HG03521 (cell line): Measurements from ENCODE around the gene RAI2.

Source experiments
- ATAC-seq: cut with Tn5 transposase; IDR thresholded peaks from one replicate; pipeline ENCODE4 v1.9.1; 2021; ENCODE audit warnings: mild to moderate bottlenecking, moderate library complexity; ENCODE audit not compliant: unreplicated experiment

The RAI2 gene

GRCh38 chrX:17860811-17861488 lies at the start of gene RAI2:
Gene RAI2 (minus strand): TSS chrX:17861298. CDS start chrX:17802010, 59,288 bp downstream.
- no peak for ATAC-seq

DNA sequence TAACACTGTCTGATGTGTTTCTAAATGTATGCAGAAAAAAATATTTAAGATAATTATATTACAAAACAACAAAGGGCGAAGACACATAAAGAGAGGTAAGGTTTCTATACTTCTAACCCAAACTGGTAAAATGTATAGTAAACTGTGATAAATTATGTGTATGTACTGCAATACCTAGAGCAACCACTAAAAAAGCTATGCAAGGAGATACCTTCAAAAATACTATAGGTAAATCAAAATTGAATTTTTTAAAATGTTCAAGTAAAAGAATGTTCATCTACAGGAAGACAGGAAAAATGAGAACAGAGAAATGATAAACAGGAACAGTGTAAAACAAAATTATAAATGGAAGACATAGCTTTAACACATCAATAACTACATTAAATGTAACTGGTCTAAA lies 27.3 kb upstream of the RAI2 start:
- ATAC-seq, result no peak

GRCh38 chrX:17882680-17883079 lies 21.6 kb upstream of the RAI2 start:
- no peak for ATAC-seq

DNA sequence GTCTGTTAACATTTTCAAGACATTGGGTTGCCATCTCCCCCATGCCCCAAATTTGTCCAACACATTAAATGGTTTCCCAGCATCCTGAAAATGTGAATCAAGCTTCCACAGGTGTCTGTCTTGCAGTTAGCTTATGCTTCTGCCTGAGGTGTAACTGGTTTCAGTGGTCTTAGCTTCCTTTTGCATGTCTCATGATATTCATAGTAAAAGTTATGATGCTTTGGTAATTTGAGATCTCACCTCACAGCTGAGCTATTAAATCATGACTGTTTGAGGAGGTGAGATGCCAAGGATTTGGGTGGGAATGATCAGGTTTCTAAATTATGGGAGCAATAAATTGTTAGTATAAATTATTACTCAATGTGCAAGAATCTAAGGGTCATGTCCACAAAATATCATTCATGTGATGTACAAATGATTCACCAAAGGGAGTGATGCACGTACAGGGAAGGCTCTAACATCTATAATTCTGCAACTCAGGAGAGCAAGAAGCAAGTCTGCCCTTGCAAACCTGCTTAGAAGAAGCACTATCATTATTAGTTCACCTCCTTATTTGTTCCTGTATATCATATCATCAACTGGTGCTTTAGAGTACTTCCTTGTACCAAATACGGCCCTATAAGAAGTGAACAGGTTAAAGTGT lies 17.1 kb upstream of the RAI2 start:
- no peak for ATAC-seq

DNA sequence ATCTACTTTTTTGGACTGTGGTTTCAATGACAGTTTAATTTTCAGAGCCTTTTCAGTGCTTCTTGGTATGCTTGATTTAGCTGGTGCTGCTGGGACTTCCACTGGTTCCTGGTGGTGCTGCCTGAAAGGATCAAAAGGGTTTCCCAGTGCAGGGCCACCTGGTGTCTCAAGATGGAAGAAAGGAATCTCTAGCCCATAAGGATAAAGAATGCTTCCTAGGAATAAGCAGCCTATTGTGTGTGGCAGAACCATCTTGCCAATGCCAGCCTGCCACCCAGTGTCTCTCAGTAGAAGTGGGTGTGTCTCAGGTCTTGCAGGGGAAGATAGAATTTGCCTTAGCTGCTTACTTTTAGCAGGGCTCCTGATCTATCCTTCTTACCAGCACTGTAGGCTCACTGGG lies 15.0 kb upstream of the RAI2 start:
- no peak for ATAC-seq

- ATAC-seq, result no peak
Observed at GRCh38 chrX:17869580-17869979, 8.5 kb upstream of the RAI2 start.

GRCh38 chrX:17861489-17862011 lies 452 bp upstream of the RAI2 start:
- ATAC-seq, result no peak

DNA sequence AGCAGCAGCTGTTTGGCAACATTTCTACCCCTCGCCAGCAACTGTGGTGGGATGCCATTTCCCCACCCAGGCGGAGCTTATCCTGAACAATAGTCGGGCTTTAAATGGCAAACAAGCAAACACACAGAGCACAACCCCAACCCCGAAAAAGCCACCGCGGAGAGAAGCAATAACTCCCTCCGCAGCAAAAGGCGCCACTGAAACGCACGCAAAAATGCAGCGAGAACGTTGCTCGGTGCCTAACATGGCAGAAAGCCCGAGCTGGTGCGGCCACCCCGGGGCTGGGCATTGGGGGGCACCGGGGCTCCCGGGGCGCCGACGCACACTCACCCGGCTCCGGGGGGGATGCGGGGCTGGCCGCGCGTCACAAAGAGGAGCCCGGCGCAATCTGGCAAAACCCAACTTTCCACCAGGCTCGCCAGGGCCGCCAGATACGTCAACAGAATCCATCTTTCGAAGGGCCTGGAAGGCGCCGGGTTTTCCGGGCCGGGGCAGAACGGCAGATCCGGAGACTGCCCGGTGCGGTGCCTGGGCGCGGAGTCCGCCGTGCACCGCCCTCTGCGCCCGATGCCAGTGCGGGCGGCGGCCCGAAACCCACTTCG lies 818 bp downstream of the RAI2 start:
- no peak for ATAC-seq

GRCh38 chrX:17859609-17860178 lies 1.4 kb downstream of the RAI2 start:
- ATAC-seq, result no peak

DNA sequence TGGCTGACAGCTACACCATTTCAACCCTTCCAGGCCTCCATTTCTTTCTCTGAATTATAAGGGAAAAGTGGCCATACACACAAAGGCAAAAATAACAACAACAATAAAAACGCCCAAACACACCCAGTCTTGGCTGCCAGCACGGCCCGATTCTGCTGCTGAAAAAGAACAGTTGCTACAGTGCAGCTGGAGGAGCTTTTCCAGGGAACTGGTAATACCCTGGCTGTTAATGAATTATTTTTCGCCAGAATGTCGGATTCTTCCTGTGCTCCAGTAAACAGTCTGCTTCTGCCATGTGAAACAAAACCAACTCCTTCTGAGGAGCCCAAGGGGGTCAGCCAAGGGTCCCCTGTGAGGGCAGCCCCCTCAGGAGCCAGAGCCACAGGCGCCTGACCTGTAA lies 6.6 kb downstream of the RAI2 start:
- ATAC-seq, result no peak

DNA sequence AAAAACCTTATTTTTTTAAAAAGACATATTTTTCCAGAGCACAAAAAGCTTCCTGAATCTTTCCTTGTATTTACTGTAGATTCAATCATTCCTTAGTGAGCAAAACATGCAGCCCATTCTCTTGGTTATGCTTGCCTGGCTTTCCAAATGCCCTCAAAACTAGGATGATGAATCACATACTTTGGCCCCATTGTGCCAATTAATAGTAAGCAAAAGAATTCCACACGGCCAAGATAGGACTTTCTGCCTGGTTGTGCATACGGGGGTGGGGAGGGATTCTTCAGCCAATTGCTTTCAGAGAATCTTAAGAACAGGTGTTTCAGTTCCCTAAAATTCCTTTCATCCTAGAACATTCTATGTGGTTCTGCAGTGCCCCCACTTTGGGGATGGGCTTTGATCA lies 7.0 kb downstream of the RAI2 start:
- ATAC-seq, result no peak

GRCh38 chrX:17851874-17852273 lies 9.2 kb downstream of the RAI2 start:
- ATAC-seq, result no peak

DNA sequence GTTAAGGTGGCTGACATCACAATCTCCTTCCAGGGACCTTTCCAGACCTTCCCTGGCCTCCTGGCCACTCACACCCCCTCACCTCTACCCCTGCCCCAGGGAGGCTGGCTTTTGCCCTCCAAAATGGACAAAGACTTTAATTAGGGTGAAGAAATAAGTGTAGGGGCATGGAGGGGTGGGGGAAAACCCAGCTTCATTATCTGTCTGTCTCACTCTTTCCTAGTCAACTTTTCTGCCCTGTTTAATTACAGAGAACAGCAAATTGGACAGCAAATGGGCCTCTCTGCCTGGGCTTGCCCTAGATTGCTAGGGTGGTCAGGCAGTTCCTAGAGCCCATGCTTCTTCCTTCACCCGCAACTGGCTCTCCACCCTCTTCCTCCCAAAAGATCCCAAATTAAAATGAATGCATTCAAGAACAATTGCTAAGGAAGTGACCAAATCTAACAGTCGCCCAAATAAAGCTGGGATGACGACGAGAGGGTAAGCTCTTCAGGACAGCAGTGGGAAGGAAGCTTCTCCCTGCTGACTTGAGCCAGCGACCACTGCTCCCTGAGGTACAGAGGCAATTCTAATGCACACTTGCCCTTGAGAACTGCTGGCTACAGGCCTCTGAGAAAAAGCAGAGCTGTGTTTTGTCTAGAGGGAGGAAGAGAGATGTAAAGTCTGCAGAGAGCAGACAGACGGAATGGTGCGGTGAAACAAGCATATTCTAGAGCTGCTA lies 12.4 kb downstream of the RAI2 start:
- no peak for ATAC-seq

- no peak for ATAC-seq
Observed at GRCh38 chrX:17846045-17846444, 15.1 kb downstream of the RAI2 start.

DNA sequence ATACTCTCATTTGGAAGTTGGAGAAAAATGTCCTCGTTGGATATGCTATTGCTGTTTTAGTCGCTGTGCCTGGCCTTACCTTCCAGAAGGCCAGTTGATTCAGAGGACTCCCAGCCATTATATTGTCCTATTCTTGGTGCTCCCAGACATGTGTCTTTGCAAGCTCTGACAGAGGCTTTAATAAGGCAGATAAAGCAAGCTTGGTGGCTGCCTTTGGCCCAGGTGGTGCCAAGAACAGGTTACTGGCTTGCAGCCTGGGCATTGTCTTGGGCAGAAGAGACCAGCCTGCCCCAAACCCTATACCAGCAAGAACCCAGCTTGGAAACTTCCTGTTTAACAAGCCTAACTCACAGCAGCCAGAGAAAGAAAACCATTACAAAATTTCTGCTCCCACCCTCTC lies 16.9 kb downstream of the RAI2 start:
- ATAC-seq, result no peak

- no peak for ATAC-seq
Observed at GRCh38 chrX:17842769-17843525, 18.2 kb downstream of the RAI2 start.

- ATAC-seq, result no peak
Observed at GRCh38 chrX:17839269-17839668, 21.8 kb downstream of the RAI2 start.

GRCh38 chrX:17836830-17837229 lies 24.3 kb downstream of the RAI2 start:
- ATAC-seq, result no peak

- ATAC-seq, result no peak
Observed at GRCh38 chrX:17833954-17834353, 27.1 kb downstream of the RAI2 start.

DNA sequence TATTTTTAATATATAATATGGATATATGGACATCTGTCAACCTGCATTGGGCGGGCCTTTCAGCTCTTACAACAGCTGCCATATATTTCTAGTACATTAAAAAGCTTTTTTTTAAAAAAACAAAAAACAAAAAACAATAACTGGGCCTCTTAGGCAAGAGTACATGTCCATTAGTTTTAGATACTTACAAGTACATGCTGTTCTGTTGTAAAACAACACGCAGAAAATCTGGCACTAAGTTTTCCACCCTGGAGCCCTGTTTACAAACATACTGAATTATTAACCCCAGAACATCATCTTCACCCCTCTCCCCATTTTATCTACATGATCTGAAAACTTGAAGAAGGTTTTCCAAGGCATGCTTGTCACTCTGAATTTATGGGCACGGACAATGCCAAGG lies 29.8 kb downstream of the RAI2 start:
- ATAC-seq, result no peak
